Measurements from ENCODE around the gene GAS1.

DNA sequence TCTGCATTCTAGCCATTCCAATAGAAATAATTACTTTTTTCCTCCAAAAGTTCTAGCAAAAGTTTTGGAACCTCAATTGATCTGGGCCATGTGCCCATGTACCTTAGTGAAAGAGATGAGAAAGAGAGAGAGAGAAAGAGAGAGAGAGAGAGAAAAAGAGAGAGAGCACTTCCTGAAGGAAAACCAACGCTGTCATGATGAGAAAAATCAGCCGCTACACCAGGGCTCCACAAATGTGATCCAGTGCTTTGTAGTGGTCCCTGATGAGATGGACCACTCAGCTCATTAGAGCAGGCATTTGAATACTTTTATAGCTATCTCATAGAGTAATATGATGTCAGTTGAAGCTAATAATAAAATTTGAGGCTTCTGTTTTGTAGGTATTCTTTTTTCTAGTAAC is 7.7 kb upstream of the GAS1 start:
- TF ChIP-seq, protein P1, sequence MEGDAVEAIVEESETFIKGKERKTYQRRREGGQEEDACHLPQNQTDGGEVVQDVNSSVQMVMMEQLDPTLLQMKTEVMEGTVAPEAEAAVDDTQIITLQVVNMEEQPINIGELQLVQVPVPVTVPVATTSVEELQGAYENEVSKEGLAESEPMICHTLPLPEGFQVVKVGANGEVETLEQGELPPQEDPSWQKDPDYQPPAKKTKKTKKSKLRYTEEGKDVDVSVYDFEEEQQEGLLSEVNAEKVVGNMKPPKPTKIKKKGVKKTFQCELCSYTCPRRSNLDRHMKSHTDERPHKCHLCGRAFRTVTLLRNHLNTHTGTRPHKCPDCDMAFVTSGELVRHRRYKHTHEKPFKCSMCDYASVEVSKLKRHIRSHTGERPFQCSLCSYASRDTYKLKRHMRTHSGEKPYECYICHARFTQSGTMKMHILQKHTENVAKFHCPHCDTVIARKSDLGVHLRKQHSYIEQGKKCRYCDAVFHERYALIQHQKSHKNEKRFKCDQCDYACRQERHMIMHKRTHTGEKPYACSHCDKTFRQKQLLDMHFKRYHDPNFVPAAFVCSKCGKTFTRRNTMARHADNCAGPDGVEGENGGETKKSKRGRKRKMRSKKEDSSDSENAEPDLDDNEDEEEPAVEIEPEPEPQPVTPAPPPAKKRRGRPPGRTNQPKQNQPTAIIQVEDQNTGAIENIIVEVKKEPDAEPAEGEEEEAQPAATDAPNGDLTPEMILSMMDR (IDR thresholded peaks at IDR 0.05): no peak
- no peak for TF ChIP-seq POLR2A (IDR thresholded peaks at IDR 0.05)
